ENCODE measurements around the gene CD22.
"Not testable (repeated sequence)": the region's sequence is repeated elsewhere in the genome, so short reads cannot be mapped to it uniquely, and the experiment has no call there.

CD22 gene

GRCh38 chr19:35362261-35363000 is 33.4 kb downstream of the CD22 start:
- DNase-seq: no peak

- no peak for DNase-seq
Observed at GRCh38 chr19:35363001-35363590, 34.1 kb downstream of the CD22 start.

- DNase-seq: no peak
Observed at GRCh38 chr19:35363711-35364425, 34.9 kb downstream of the CD22 start.

- DNase-seq: no peak
Observed at GRCh38 chr19:35365303-35365702, 36.3 kb downstream of the CD22 start.

GRCh38 chr19:35368378-35368777 is 39.4 kb downstream of the CD22 start:
- DNase-seq: no peak

- DNase-seq: no peak
Observed at GRCh38 chr19:35369522-35369921, 40.5 kb downstream of the CD22 start.

- DNase-seq: no peak
Observed at GRCh38 chr19:35370722-35371121, 41.7 kb downstream of the CD22 start, which contains the start of gene GPR42. Gene GPR42 (plus strand): TSS chr19:35371068. CDS start chr19:35371360, 292 bp downstream.

- DNase-seq: no peak
Observed at GRCh38 chr19:35373492-35373891, 44.5 kb downstream of the CD22 start.

- not testable (repeated sequence) for DNase-seq
Observed at GRCh38 chr19:35374031-35374430, 45.0 kb downstream of the CD22 start.

- no peak for DNase-seq
Observed at GRCh38 chr19:35375505-35376307, 46.7 kb downstream of the CD22 start.

GRCh38 chr19:35377656-35378055 is 48.7 kb downstream of the CD22 start:
- DNase-seq: no peak

- DNase-seq: no peak
Observed at GRCh38 chr19:35378356-35378755, 49.4 kb downstream of the CD22 start.

GRCh38 chr19:35379545-35379944 is 50.6 kb downstream of the CD22 start:
- not testable (repeated sequence) for DNase-seq

GRCh38 chr19:35379992-35380391 is 51.0 kb downstream of the CD22 start:
- DNase-seq: no peak

GRCh38 chr19:35380450-35381124 is 51.6 kb downstream of the CD22 start:
- DNase-seq: no peak

- DNase-seq: no peak
Observed at GRCh38 chr19:35381318-35381717, 52.3 kb downstream of the CD22 start.

GRCh38 chr19:35381926-35382325 is 52.9 kb downstream of the CD22 start:
- no peak for DNase-seq

- DNase-seq: no peak
Observed at GRCh38 chr19:35383536-35383935, 54.5 kb downstream of the CD22 start.

- no peak for DNase-seq
Observed at GRCh38 chr19:35388277-35389054, 59.5 kb downstream of the CD22 start.

- no peak for DNase-seq
Observed at GRCh38 chr19:35389192-35389861, 60.3 kb downstream of the CD22 start.

Data from activated CD4-positive, alpha-beta T cell treated with anti-CD3 and anti-CD28 coated beads for 4 hours (primary cell).